Mucosa of descending colon (tissue), 3 donors: ENCODE measurements around the gene TRAFD1. TPM values are rescaled to one million over a fixed set of nuclear protein-coding genes. Genes with fewer than 3 reads are reported as not detected.

Experiments used
- ATAC-seq: fragments of 200-7000 bp; cut with Tn5 transposase; one replicate; pipeline ENCODE4 v1.9.1; 2020; ENCODE audit warnings: mild to moderate bottlenecking, moderate library complexity
- DNase-seq, 3 donors: peaks; one replicate each; pipeline ENCODE4 v3.0.0-alpha.2; 2020
- H3K36me3 ChIP-seq: fragments of 200-600 bp; one replicate; pipeline ENCODE4 v1.8.0; 2021; ENCODE audit warnings: low read depth, mild to moderate bottlenecking
- H3K4me1 ChIP-seq: fragments of 200-600 bp; one replicate; pipeline ENCODE4 v1.8.0; 2021; ENCODE audit warnings: low read depth, mild to moderate bottlenecking
- H3K4me3 ChIP-seq: fragments of 200-600 bp; one replicate; pipeline ENCODE4 v1.8.0; 2021; ENCODE audit warnings: mild to moderate bottlenecking
- H3K9me3 ChIP-seq: fragments of 200-600 bp; one replicate; pipeline ENCODE4 v1.8.0; 2021; ENCODE audit warnings: mild to moderate bottlenecking
- intact Hi-C, 2 donors: fragments of 100-400 bp; cut with DNase I in 1 of 2; cut with micrococcal nuclease in 1 of 2; formaldehyde crosslinking; loops; one replicate each; pipeline versions ENCODE4 v1.11.0 to v1.11.1; 2022; cut with DNase I, micrococcal nuclease
- total RNA-seq, 3 donors: library from RNA; stranded (reverse); fragmentation: NEBNext Ultra II Directional in 2 of 3; extraction: Animal tissue kit (Norgen Biotek cat#: 25700) in 2 of 3; gene quantifications; one replicate each; pipeline versions ENCODE4 v1.2.1 to v1.2.4, GENCODE V29; 2021 to 2023
- TF ChIP-seq, protein P1 (sequence below): fragments of 200-600 bp; IDR thresholded peaks from one replicate; pipeline ENCODE4 v1.8.0; 2022; ENCODE audit warnings: antibody characterized with exemption, mild to moderate bottlenecking
- donor health status: DM: no; HTN: no; CAD: no; lungs with moderate emphysema.
- donor health status: DM: no; HTN: no; CAD: no.
- donor health status: DM: no; HTN: yes; CAD: no.

Gene TRAFD1
- total RNA-seq, 3 donors from 2014 or later = 34.0 to 59.6 (median 35.9) TPM

DNA sequence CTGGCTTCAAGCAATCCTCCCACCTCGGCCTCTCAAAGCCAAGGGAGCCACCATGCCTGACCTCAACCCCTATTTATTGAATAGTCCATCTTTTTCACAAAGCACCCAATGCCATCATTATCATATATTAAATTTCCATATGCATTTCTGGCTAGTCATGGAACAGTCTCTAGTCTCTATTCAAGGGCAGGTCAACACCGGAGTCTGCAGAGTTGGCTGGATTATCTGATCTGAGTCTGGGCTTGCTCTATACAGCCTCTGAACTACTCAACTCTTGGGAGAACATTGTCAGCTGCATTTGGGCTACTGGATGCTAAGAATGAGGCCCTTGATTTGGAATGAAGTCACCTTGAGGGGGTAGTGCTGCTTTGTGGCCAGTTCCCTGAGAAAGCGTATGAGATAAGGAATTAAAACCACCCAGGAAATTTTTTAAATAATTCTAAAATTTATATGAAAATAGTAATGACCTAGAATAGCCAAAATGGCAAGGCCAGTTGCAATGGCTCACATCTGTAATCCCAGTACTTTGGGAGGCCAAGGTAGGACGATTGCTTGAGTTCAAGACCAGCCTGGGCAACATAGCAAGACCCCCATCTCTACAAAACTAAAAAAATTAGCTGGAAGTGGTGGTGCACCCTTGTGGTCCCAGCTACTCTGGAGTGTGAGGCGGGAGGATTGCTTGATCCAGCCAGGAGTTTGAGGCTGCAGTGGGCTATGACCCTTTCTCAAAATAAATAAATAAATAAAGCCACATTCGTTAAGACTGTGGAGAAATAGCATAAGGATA, 9.9 kb upstream of the TRAFD1 start:
- no peaks in the 10 kb centered on the region for H3K9me3 ChIP-seq
- H3K4me3 ChIP-seq = no peak overlapping the region
- DNase-seq = no peak
- peaks cover 2% of the 10 kb centered on the region for H3K4me1 ChIP-seq
- no peaks in the 10 kb centered on the region for H3K36me3 ChIP-seq
- TF ChIP-seq, protein P1, sequence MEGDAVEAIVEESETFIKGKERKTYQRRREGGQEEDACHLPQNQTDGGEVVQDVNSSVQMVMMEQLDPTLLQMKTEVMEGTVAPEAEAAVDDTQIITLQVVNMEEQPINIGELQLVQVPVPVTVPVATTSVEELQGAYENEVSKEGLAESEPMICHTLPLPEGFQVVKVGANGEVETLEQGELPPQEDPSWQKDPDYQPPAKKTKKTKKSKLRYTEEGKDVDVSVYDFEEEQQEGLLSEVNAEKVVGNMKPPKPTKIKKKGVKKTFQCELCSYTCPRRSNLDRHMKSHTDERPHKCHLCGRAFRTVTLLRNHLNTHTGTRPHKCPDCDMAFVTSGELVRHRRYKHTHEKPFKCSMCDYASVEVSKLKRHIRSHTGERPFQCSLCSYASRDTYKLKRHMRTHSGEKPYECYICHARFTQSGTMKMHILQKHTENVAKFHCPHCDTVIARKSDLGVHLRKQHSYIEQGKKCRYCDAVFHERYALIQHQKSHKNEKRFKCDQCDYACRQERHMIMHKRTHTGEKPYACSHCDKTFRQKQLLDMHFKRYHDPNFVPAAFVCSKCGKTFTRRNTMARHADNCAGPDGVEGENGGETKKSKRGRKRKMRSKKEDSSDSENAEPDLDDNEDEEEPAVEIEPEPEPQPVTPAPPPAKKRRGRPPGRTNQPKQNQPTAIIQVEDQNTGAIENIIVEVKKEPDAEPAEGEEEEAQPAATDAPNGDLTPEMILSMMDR = no peak
- ATAC-seq = no peak
- intact Hi-C loops = no loop called here

DNA sequence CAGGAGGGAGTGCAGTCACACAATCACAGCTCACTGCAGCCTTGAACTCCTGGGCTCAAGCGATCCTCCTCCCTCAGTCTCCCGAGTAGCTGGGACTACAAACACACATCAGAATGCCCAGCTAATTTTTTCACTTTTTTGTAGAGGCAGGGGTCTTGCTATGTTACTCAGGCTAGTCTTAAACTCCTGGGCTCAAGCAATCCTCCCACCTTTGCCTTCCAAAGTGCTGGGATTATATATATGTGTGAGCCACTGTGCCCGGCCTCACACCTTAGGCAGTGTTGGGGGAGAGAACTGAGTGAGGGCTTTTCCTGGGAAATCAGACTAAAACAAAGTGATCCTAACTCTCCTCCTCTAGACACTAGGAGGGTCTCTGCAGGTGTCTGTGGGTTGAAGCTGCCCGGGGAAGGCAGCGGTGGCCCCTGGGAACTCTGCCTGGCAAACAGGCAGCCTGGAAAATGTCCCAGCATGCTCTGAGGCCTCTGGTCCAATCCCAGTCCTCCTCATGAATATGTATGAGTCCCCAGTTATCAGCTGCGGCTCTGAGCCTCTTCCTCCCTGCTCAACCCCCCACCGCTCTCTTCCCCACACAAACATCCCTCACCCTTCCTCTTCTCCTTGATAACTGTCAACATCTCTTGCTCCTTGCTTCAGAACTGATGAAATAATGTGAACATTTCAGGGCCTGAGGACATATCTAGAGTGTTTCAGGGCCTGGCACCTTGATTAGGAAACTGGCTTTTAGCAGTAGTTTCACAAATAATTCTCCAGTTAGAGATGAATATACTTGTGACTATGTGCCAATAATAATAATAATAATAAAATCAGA, 8.9 kb upstream of the TRAFD1 start:
- Histone ChIP-seq H3K9me3 (no peaks in the 10 kb centered on the region), H3K4me1 (peaks cover 2% of the 10 kb centered on the region), H3K36me3 (no peaks in the 10 kb centered on the region), H3K4me3 (no peak overlapping the region)
- DNase-seq (peak in 2 of 3 donors; percentile 62), ATAC-seq (peak; percentile 94)
- TF ChIP-seq, protein P1 = no peak
- intact Hi-C loops = no loop called here

DNA sequence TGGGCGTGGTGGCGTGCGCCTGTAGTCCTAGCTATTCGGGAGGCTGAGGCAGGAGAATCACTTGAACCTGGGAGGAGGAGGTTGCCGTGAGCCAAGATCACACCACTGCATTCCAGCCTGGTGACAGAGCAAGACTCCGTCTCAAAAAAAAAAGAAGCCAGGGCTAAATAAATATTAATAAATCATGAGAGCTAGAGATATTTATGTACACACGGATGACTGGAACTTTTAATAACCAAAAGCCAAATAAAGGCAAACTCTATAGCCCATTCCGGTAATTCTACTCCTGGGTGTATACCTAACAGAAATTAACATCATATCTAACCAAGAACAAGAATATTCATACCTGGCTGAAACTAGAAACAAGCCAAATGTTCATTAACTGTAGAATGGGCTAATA, 7.7 kb upstream of the TRAFD1 start:
- DNase-seq (no peak), ATAC-seq (no peak)
- peaks cover 2% of the 10 kb centered on the region for H3K4me1 ChIP-seq
- intact Hi-C loops = no loop called here
- no peak overlapping the region for H3K4me3 ChIP-seq
- no peaks in the 10 kb centered on the region for H3K36me3 ChIP-seq
- H3K9me3 ChIP-seq = no peaks in the 10 kb centered on the region
- TF ChIP-seq, protein P1 = no peak

DNA sequence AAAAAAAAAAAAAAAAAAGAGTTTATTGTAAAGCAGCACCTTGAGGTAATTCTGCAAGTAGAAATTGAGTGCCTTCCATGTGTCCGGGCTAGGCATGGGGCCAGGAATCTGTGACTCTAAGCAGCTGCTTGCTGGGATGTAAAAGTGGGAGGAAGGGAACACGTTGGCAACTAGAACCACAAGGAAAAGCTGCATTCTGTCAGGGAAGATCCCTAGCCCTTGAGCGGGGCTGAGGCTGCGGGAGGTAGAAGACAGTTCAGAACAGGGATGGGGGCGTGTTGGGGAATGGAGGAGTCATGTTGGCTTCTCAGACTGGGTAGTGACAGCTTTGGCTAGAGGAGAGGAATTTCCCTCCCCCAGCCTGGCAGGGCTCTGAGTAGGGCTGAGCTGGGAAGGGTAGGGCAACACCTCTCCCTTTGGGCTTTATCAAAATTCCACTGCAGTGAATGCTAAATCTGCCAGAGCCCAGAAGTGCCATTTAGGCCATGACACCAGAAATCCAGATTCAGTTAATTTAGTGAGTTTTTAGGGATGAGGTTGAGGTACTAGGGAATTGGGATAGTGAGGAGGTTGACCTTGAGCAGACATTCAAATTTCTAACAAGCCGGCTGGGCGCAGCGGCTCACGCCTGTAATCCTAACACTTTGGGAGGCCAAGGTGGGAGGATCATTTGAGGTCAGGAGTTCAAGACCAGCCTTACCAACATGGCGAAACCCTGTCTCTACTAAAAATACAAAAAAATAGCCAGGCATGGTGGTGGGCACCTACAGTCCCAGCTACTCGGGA, 3.4 kb upstream of the TRAFD1 start:
- H3K4me3 ChIP-seq = no peak overlapping the region
- no peaks in the 10 kb centered on the region for H3K36me3 ChIP-seq
- peak; percentile 52 to 68 (median 60) for DNase-seq
- no peak for ATAC-seq
- TF ChIP-seq, protein P1 = no peak
- intact Hi-C loops = no loop called here
- H3K9me3 ChIP-seq = no peaks in the 10 kb centered on the region
- H3K4me1 ChIP-seq = peaks cover 13% of the 10 kb centered on the region

DNA sequence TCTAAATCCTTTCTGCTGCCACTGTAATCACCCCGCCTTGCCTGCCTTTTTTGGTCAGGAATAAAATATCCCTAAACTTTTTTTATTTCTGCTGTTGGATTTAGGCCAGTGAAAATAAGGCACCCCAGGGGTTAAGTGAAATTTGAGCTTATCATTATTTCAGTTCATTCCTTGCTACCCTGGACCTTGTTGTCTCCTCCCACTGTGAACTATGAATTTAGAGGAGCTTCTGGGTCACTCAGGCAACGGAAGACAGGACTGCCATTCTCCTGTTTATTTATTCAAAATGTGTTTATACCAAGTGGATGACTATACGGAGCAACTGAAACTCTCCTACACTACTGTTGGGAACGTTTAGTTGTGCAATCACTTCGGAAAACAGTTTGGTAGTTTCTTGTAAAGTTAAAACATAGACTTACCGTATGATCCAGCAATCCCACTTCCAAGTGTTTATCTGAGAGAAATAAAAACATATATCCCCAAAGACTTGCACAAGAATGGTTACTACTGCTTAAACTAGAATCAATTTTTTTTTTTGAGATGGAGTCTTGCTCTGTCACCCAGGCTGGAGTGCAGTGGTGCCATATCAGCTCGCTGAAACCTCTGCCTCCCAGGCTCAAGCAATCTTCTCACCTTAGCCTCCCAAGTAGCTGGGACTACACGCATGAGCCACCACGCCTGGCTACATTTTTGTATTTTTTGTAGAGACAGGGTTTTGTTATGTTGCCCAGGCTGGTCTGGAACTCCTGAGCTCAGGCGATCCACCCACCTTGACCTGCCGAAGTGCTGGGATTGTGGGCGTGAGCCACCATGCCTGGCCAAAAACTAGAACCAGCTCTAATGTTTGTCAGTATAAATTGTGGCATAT, 2.3 kb upstream of the TRAFD1 start:
- ATAC-seq (no peak), DNase-seq (no peak)
- Histone ChIP-seq H3K4me3 (no peak overlapping the region), H3K9me3 (no peaks in the 10 kb centered on the region), H3K36me3 (no peaks in the 10 kb centered on the region), H3K4me1 (peaks cover 15% of the 10 kb centered on the region)
- TF ChIP-seq, protein P1 = no peak
- intact Hi-C loops = no loop called here
